Nephron progenitor cell (in vitro differentiated cells): ENCODE measurements around the gene VWC2L.

Source experiments
- DNase-seq: peaks from one replicate; pipeline ENCODE4 v3.0.0; 2021
- H3K27ac Mint-ChIP-seq: 2 replicates; pipeline ENCODE4 v1.8.0; 2021; ENCODE audit warnings: mild to moderate bottlenecking, moderate library complexity, mixed read lengths
- H3K27me3 Mint-ChIP-seq: 2 replicates; pipeline ENCODE4 v1.8.0; 2021; ENCODE audit warnings: mild to moderate bottlenecking, low read depth, mixed read lengths; ENCODE audit not compliant: poor library complexity
- H3K36me3 Mint-ChIP-seq: 2 replicates; pipeline ENCODE4 v1.8.0; 2021; ENCODE audit warnings: low read depth, mixed read lengths
- H3K4me1 Mint-ChIP-seq: 2 replicates; pipeline ENCODE4 v1.8.0; 2021; ENCODE audit warnings: mixed read lengths
- H3K4me3 Mint-ChIP-seq: 2 replicates; pipeline ENCODE4 v1.8.0; 2021; ENCODE audit warnings: mild to moderate bottlenecking, moderate library complexity, mixed read lengths
- H3K9me3 Mint-ChIP-seq: 2 replicates; pipeline ENCODE4 v1.8.0; 2021; ENCODE audit warnings: mild to moderate bottlenecking, moderate library complexity, mixed read lengths
- CTCF ChIP-seq: fragments of 200-600 bp; sonication (generic); IDR thresholded peaks from 2 replicates; pipeline ENCODE4 v1.5.0; 2021; ENCODE audit warnings: antibody characterized with exemption

The VWC2L gene

DNA sequence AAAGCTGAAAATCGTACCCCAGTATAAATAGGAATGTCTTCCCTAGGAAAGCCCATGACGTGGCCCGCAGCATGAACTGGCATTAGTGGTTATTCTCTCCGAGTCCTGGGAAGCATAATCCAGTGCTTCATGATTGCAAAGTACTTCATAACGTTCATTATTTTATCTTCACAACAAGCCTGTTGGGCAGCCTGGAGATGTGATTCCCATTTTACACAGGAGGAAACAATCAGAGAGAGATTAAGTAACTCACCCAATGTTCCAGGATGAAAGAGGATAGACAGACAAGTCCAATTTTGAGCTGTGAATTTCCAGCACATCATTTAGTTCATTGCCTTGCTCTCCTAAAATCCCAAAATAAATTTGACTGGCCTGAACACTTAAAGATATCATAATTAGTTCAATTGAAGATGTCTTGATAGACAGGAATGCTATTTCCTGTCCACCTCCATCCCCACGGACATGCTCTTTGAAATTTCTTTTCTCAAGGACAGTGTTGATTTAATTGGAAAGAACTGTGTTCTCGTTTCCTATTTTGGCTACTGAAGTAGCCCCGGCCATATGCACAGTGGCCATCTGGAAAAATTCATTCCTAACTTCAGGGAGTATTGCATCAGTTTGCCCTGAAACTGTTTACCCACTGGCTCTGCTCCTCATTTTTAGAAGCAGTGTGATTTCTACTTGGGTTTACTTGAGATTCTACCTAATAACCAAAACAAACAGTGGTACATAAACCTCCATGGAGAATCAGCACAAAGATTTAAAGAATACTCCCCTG lies 93.9 kb downstream of the VWC2L start:
- no peaks in the 10 kb centered on the region for H3K4me1 Mint-ChIP-seq
- H3K4me3 Mint-ChIP-seq, result no peak overlapping the region
- DNase-seq, result no peak
- H3K9me3 Mint-ChIP-seq, result no peaks in the 10 kb centered on the region
- no peaks in the 10 kb centered on the region for H3K27me3 Mint-ChIP-seq
- H3K27ac Mint-ChIP-seq, result no peak overlapping the region
- no peak for TF ChIP-seq CTCF
- no peaks in the 10 kb centered on the region for H3K36me3 Mint-ChIP-seq

- Mint-ChIP-seq H3K27me3 (no peaks in the 10 kb centered on the region), H3K4me1 (no peaks in the 10 kb centered on the region), H3K4me3 (no peak overlapping the region), H3K27ac (no peak overlapping the region), H3K36me3 (no peaks in the 10 kb centered on the region), H3K9me3 (no peaks in the 10 kb centered on the region)
- DNase-seq, result no peak
- TF ChIP-seq CTCF, result no peak
Observed at GRCh38 chr2:214507032-214507431, 96.2 kb downstream of the VWC2L start.

GRCh38 chr2:214514704-214515103 lies 103.8 kb downstream of the VWC2L start:
- no peaks in the 10 kb centered on the region for H3K27me3 Mint-ChIP-seq
- no peaks in the 10 kb centered on the region for H3K9me3 Mint-ChIP-seq
- no peaks in the 10 kb centered on the region for H3K4me1 Mint-ChIP-seq
- no peak for DNase-seq
- H3K27ac Mint-ChIP-seq, result no peak overlapping the region
- H3K4me3 Mint-ChIP-seq, result no peak overlapping the region
- no peaks in the 10 kb centered on the region for H3K36me3 Mint-ChIP-seq
- no peak for TF ChIP-seq CTCF

- no peak overlapping the region for H3K27ac Mint-ChIP-seq
- no peaks in the 10 kb centered on the region for H3K4me1 Mint-ChIP-seq
- H3K27me3 Mint-ChIP-seq, result no peaks in the 10 kb centered on the region
- TF ChIP-seq CTCF, result no peak
- no peaks in the 10 kb centered on the region for H3K36me3 Mint-ChIP-seq
- DNase-seq, result no peak
- no peak overlapping the region for H3K4me3 Mint-ChIP-seq
- H3K9me3 Mint-ChIP-seq, result no peaks in the 10 kb centered on the region
Observed at GRCh38 chr2:214515111-214515510, 104.3 kb downstream of the VWC2L start.

GRCh38 chr2:214519258-214519818 lies 108.5 kb downstream of the VWC2L start:
- Mint-ChIP-seq H3K27me3 (no peaks in the 10 kb centered on the region), H3K9me3 (no peaks in the 10 kb centered on the region)

More at GRCh38 chr2:214519258-214519818, 108.5 kb downstream of the VWC2L start:
- Mint-ChIP-seq H3K27ac (no peak overlapping the region), H3K4me3 (no peak overlapping the region), H3K4me1 (no peaks in the 10 kb centered on the region), H3K36me3 (no peaks in the 10 kb centered on the region)
- DNase-seq, result no peak
- no peak for TF ChIP-seq CTCF
